PFSK-1 (cell line): ENCODE measurements around the gene MINDY4.

Experiments
- FOXP2 ChIP-seq: optimal IDR thresholded peaks from 2 replicates; pipeline ENCODE3; 2011; ENCODE audit warnings: borderline replicate concordance, control low read depth, inconsistent platforms; ENCODE audit not compliant: insufficient read depth; ENCODE audit errors: extremely low read length, extremely low read depth
- POLR2AphosphoS5 ChIP-seq: IDR thresholded peaks from 2 replicates; pipeline ENCODE4 v1.6.1; 2012; ENCODE audit warnings: low read depth, mild to moderate bottlenecking, control low read depth, low read length, moderate library complexity
- REST ChIP-seq, 2 experiments: IDR thresholded peaks; 2 replicates each; pipeline versions ENCODE4 v1.6.1 to v1.8.0; 2011 to 2012; ENCODE audit warnings: low read depth in 2 of 2, low read length in 2 of 2, control low read depth in 1 of 2, inconsistent platforms in 1 of 2, mild to moderate bottlenecking in 1 of 2, moderate library complexity in 1 of 2; ENCODE audit not compliant: insufficient read depth in 1 of 2
- SIN3A ChIP-seq: IDR thresholded peaks from 2 replicates; pipeline ENCODE4 v1.6.1; 2012; ENCODE audit warnings: mild to moderate bottlenecking, low read length, moderate library complexity, borderline replicate concordance; ENCODE audit not compliant: insufficient read depth
- TAF1 ChIP-seq: IDR thresholded peaks from 2 replicates; pipeline ENCODE4 v1.6.1; 2012; ENCODE audit warnings: low read length, control low read depth, borderline replicate concordance; ENCODE audit not compliant: insufficient read depth

The MINDY4 gene

GRCh38 chr7:30903146-30903545 is 131.9 kb downstream of the MINDY4 start:
- TF ChIP-seq POLR2AphosphoS5 (no peak), TAF1 (no peak), SIN3A (no peak), FOXP2 (no peak), REST (IDR thresholded peaks at IDR 0.05; ENCODE audit: insufficient read depth in 1 of 2, low read depth in 2 of 2, low read length in 2 of 2) (no peak)

GRCh38 chr7:30904561-30904960 is 133.3 kb downstream of the MINDY4 start:
- TF ChIP-seq REST (IDR thresholded peaks at IDR 0.05; ENCODE audit: insufficient read depth in 1 of 2, low read depth in 2 of 2, low read length in 2 of 2) (no peak), FOXP2 (no peak), SIN3A (no peak), TAF1 (no peak), POLR2AphosphoS5 (no peak)

GRCh38 chr7:30905078-30906012 is 134.1 kb downstream of the MINDY4 start:
- TF ChIP-seq SIN3A = no peak

- TF ChIP-seq SIN3A (no peak), FOXP2 (no peak), TAF1 (no peak), POLR2AphosphoS5 (no peak), REST (IDR thresholded peaks at IDR 0.05; ENCODE audit: insufficient read depth in 1 of 2, low read depth in 2 of 2, low read length in 2 of 2) (no peak)
These were observed 134.8 kb downstream of the MINDY4 start for GRCh38 chr7:30906014-30906413.

- no peak for TF ChIP-seq FOXP2
- TF ChIP-seq POLR2AphosphoS5 = no peak
- no peak for TF ChIP-seq SIN3A
- TF ChIP-seq TAF1 = no peak
- TF ChIP-seq REST (IDR thresholded peaks at IDR 0.05; ENCODE audit: insufficient read depth in 1 of 2, low read depth in 2 of 2, low read length in 2 of 2) = no peak
These were observed 135.5 kb downstream of the MINDY4 start for GRCh38 chr7:30906515-30907240.
